GM06990 (cell line): ENCODE measurements around the gene ZBTB3.
A peak's percentile ranks its signal among the peaks of the same experiment; 100 is the strongest.
"Not testable (repeated sequence)": the region's sequence is repeated elsewhere in the genome, so short reads cannot be mapped to it uniquely, and the experiment has no call there.

Experiments
- DNase-seq: peaks from one replicate; pipeline ENCODE4 v3.0.0-alpha.2; 2011; ENCODE audit not compliant: insufficient read length; ENCODE audit errors: extremely low read depth
- H3K27me3 ChIP-seq: replicated peaks from 2 replicates; pipeline ENCODE4 v1.6.0; 2011; ENCODE audit warnings: low read length; ENCODE audit not compliant: control insufficient read depth, insufficient read depth
- H3K36me3 ChIP-seq: 2 replicates; pipeline ENCODE4 v1.5.1; 2011; ENCODE audit warnings: low read length; ENCODE audit not compliant: control insufficient read depth, insufficient read depth
- H3K4me3 ChIP-seq: replicated peaks from 2 replicates; pipeline ENCODE4 v1.5.1; 2011; ENCODE audit warnings: low read depth, mild to moderate bottlenecking, control low read depth, low read length
- CTCF ChIP-seq: IDR thresholded peaks from 2 replicates; pipeline ENCODE4 v1.5.1; 2011; ENCODE audit warnings: low read length, control low read depth, mild to moderate bottlenecking, inconsistent platforms; ENCODE audit not compliant: insufficient read depth, poor library complexity, severe bottlenecking

The ZBTB3 gene

GRCh38 chr11:62774407-62774806 is 20.4 kb upstream of the ZBTB3 start:
- H3K36me3 ChIP-seq = peaks cover 12% of the 10 kb centered on the region
- TF ChIP-seq CTCF = no peak
- H3K4me3 ChIP-seq = no peak overlapping the region
- no peak for DNase-seq
- no peaks in the 10 kb centered on the region for H3K27me3 ChIP-seq

GRCh38 chr11:62771144-62772021 is 17.4 kb upstream of the ZBTB3 start, which contains the start of gene TAF6L:
TSS of gene TAF6L (plus strand) at chr11:62771396. CDS start at chr11:62775784, 4,388 bp downstream.
- peak within 1 kb of the TSS; percentile 78 for H3K4me3 ChIP-seq
- no peak for TF ChIP-seq CTCF
- peaks cover 6% of the 10 kb centered on the region for H3K36me3 ChIP-seq
- DNase-seq = peak; percentile 92
- no peaks in the 10 kb centered on the region for H3K27me3 ChIP-seq

- peak; percentile 62 for DNase-seq
- peaks cover 3% of the 10 kb centered on the region for H3K36me3 ChIP-seq
- no peak for TF ChIP-seq CTCF
Measured at GRCh38 chr11:62770778-62771143, 16.8 kb upstream of the ZBTB3 start.

GRCh38 chr11:62760867-62761227 is 6.9 kb upstream of the ZBTB3 start:
- H3K4me3 ChIP-seq, H3K36me3 ChIP-seq, H3K27me3 ChIP-seq, DNase-seq: not testable (repeated sequence)

More at GRCh38 chr11:62770778-62771143, 16.8 kb upstream of the ZBTB3 start:
- no peaks in the 10 kb centered on the region for H3K27me3 ChIP-seq
- peak overlapping the region; percentile 78 for H3K4me3 ChIP-seq

- H3K27me3 ChIP-seq = no peaks in the 10 kb centered on the region
- no peak overlapping the region for H3K4me3 ChIP-seq
- no peak for TF ChIP-seq CTCF
- no peaks in the 10 kb centered on the region for H3K36me3 ChIP-seq
- DNase-seq = no peak
Measured at GRCh38 chr11:62757846-62758788, 4.2 kb upstream of the ZBTB3 start.
